Tibial nerve (tissue), 4 donors: ENCODE measurements around the gene KCNAB3. TPM values are rescaled to one million over a fixed set of nuclear protein-coding genes. Genes with fewer than 3 reads are reported as not detected.

Source experiments
- DNase-seq, 2 donors: peaks; one replicate each; pipeline ENCODE4 v3.0.0-alpha.2; 2019; ENCODE audit warnings: low spot score in 2 of 2
- H3K27ac ChIP-seq, 4 donors: fragments of 200-600 bp; sonication (generic) in 3 of 4; one replicate each; pipeline ENCODE4 v1.5.1; 2017 to 2019; ENCODE audit warnings: mild to moderate bottlenecking in 1 of 4
- H3K27me3 ChIP-seq, 2 donors: fragments of 200-600 bp; sonication (generic) in 1 of 2; one replicate each; pipeline versions ENCODE4 v1.5.1 to v1.6.0; 2017 to 2019
- H3K36me3 ChIP-seq, 3 donors: fragments of 200-600 bp; sonication (generic); one replicate each; pipeline ENCODE4 v1.5.1; 2018 to 2019
- H3K4me1 ChIP-seq, 4 donors: fragments of 200-600 bp; sonication (generic) in 3 of 4; one replicate each; pipeline ENCODE4 v1.5.1; 2017 to 2019
- H3K4me3 ChIP-seq, 4 donors: fragments of 200-600 bp; sonication (generic) in 3 of 4; one replicate each; pipeline ENCODE4 v1.5.1; 2017 to 2019; ENCODE audit warnings: mild to moderate bottlenecking in 1 of 4, moderate library complexity in 1 of 4
- H3K9me3 ChIP-seq, 4 donors: fragments of 200-600 bp; sonication (generic) in 3 of 4; one replicate each; pipeline ENCODE4 v1.5.1; 2017 to 2019
- EP300 ChIP-seq, 2 donors: sonication (generic); formaldehyde crosslinking; IDR thresholded peaks; one replicate each; pipeline ENCODE4 v1.6.1; 2017; ENCODE audit warnings: antibody characterized with exemption in 2 of 2, mild to moderate bottlenecking in 1 of 2
- POLR2A ChIP-seq, 2 donors: fragments of 450-650 bp; IDR thresholded peaks; one replicate each; pipeline ENCODE4 v1.6.1; 2017; ENCODE audit warnings: antibody characterized with exemption in 2 of 2, mild to moderate bottlenecking in 2 of 2, moderate library complexity in 2 of 2
- WGBS, 2 donors: methylation state at CpG; one replicate each; pipeline ENCODE4 v1.1.5; 2018; 5-methylcytosine and 5-hydroxymethylcytosine counted together
- total RNA-seq, 4 donors: library from RNA; depleted of rRNA; stranded (reverse); fragments of >200 nt; gene quantifications; one replicate each; pipeline ENCODE4 v1.1.0, GENCODE V29; 2016
- TF ChIP-seq, protein P1 (sequence below), 5 experiments: fragments of 200-600 bp in 3 of 5; fragments of 450-650 bp in 2 of 5; sonication (generic) in 3 of 5; IDR thresholded peaks; one replicate each; pipeline ENCODE4 v1.5.1; 2016 to 2019; ENCODE audit warnings: antibody characterized with exemption in 5 of 5, mild to moderate bottlenecking in 3 of 5, moderate library complexity in 2 of 5

KCNAB3 gene
- total RNA-seq, 4 donors from 2014 or later = 1.1 to 6.0 (median 1.4) TPM

DNA sequence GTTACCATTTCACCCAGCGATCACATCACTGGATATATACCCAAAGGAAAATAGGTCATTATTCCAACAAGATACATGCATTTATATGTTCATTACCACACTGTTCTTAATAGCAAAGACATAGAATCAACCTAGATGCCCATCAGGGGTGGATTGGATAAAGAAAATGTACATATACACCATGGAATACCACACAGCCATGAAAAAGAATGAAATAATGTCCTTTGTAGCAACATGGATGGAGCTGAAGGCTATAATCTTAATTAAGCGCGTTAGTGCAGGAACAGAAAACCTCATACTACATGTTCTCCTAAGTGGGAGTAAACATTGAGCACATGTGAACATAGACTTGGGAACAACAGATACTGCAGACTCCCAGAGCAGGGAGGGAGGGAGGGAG is 20.9 kb upstream of the KCNAB3 start:
- TF ChIP-seq EP300 (IDR thresholded peaks at IDR 0.05) = no peak
- TF ChIP-seq POLR2A (IDR thresholded peaks at IDR 0.05) = no peak
- TF ChIP-seq, protein P1, sequence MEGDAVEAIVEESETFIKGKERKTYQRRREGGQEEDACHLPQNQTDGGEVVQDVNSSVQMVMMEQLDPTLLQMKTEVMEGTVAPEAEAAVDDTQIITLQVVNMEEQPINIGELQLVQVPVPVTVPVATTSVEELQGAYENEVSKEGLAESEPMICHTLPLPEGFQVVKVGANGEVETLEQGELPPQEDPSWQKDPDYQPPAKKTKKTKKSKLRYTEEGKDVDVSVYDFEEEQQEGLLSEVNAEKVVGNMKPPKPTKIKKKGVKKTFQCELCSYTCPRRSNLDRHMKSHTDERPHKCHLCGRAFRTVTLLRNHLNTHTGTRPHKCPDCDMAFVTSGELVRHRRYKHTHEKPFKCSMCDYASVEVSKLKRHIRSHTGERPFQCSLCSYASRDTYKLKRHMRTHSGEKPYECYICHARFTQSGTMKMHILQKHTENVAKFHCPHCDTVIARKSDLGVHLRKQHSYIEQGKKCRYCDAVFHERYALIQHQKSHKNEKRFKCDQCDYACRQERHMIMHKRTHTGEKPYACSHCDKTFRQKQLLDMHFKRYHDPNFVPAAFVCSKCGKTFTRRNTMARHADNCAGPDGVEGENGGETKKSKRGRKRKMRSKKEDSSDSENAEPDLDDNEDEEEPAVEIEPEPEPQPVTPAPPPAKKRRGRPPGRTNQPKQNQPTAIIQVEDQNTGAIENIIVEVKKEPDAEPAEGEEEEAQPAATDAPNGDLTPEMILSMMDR (IDR thresholded peaks at IDR 0.05) = no peak
- WGBS, 2 donors = 81 to 86% methylated on average over 3 of the region's 3 CpGs
- peaks cover 0 to 52% (median 6%) of the 10 kb centered on the region in 3 donors for H3K36me3 ChIP-seq
- H3K27me3 ChIP-seq = no peaks in the 10 kb centered on the region
- H3K4me1 ChIP-seq = no peaks in the 10 kb centered on the region
- DNase-seq = no peak
- H3K9me3 ChIP-seq = no peaks in the 10 kb centered on the region
- no peak overlapping the region for H3K27ac ChIP-seq
- no peak overlapping the region for H3K4me3 ChIP-seq

- 83 to 84% methylated on average over 5 of the region's 5 CpGs for WGBS, 2 donors
- peaks cover 6 to 78% (median 10%) of the 10 kb centered on the region in 3 donors for H3K36me3 ChIP-seq
- TF ChIP-seq EP300 (IDR thresholded peaks at IDR 0.05) (no peak), POLR2A (IDR thresholded peaks at IDR 0.05) (no peak)
- TF ChIP-seq, protein P1 (IDR thresholded peaks at IDR 0.05) = no peak
- H3K9me3 ChIP-seq = no peaks in the 10 kb centered on the region
- no peaks in the 10 kb centered on the region for H3K4me1 ChIP-seq
- DNase-seq = no peak
- H3K4me3 ChIP-seq = no peak overlapping the region
- no peaks in the 10 kb centered on the region for H3K27me3 ChIP-seq
- H3K27ac ChIP-seq = no peak overlapping the region
These were observed 18.0 kb upstream of the KCNAB3 start for GRCh38 chr17:7947651-7948050.

- H3K27me3 ChIP-seq = no peaks in the 10 kb centered on the region
- 70 to 85% methylated on average over 5 of the region's 5 CpGs for WGBS, 2 donors
- H3K4me3 ChIP-seq = no peak overlapping the region
- H3K4me1 ChIP-seq = no peaks in the 10 kb centered on the region
- TF ChIP-seq, protein P1 (IDR thresholded peaks at IDR 0.05) = no peak
- TF ChIP-seq EP300 (IDR thresholded peaks at IDR 0.05) (no peak), POLR2A (IDR thresholded peaks at IDR 0.05) (no peak)
- DNase-seq = no peak
- peaks cover 6 to 89% (median 10%) of the 10 kb centered on the region in 3 donors for H3K36me3 ChIP-seq
- H3K27ac ChIP-seq = no peak overlapping the region
- no peaks in the 10 kb centered on the region for H3K9me3 ChIP-seq
These were observed 16.8 kb upstream of the KCNAB3 start for GRCh38 chr17:7946441-7946840.

DNA sequence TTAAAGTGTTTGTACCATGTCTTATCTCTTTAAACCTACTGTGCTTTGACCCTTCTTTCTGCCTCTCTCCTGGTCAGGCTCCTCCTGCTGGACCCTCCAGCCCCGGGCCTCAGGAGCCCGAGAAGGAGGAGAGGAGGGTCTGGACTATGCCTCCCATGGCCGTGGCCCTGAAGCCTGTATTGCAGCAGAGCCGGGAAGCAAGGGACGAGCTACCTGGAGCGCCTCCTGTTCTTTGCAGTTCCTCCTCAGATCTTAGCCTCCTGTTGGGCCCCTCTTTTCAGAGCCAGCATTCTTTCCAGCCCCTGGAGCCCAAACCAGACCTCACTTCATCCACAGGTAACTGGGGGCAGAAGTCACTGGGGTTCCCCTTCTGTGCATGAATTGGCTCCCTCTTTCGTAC is 16.0 kb upstream of the KCNAB3 start:
- Histone ChIP-seq H3K36me3 (peaks cover 6 to 95% (median 17%) of the 10 kb centered on the region in 3 donors), H3K9me3 (no peaks in the 10 kb centered on the region), H3K27me3 (no peaks in the 10 kb centered on the region), H3K4me1 (no peaks in the 10 kb centered on the region), H3K27ac (no peak overlapping the region), H3K4me3 (no peak overlapping the region)
- 82 to 87% methylated on average over 7 of the region's 7 CpGs for WGBS, 2 donors
- DNase-seq = no peak
- TF ChIP-seq, protein P1 (IDR thresholded peaks at IDR 0.05) = no peak
- TF ChIP-seq POLR2A (IDR thresholded peaks at IDR 0.05) = no peak
- no peak for TF ChIP-seq EP300 (IDR thresholded peaks at IDR 0.05)

- Histone ChIP-seq H3K4me3 (no peak overlapping the region), H3K9me3 (no peaks in the 10 kb centered on the region), H3K36me3 (peaks cover 6 to 95% (median 25%) of the 10 kb centered on the region in 3 donors), H3K27ac (no peak overlapping the region), H3K27me3 (no peaks in the 10 kb centered on the region), H3K4me1 (no peaks in the 10 kb centered on the region)
- WGBS, 2 donors = 96 to 98% methylated on average over 9 of the region's 9 CpGs
- TF ChIP-seq POLR2A (IDR thresholded peaks at IDR 0.05) (no peak), EP300 (IDR thresholded peaks at IDR 0.05) (no peak)
- TF ChIP-seq, protein P1 (IDR thresholded peaks at IDR 0.05) = no peak
- DNase-seq = no peak
These were observed 14.7 kb upstream of the KCNAB3 start for GRCh38 chr17:7944326-7944725.
